ENCODE measurements around the gene PTPRM.

DNA sequence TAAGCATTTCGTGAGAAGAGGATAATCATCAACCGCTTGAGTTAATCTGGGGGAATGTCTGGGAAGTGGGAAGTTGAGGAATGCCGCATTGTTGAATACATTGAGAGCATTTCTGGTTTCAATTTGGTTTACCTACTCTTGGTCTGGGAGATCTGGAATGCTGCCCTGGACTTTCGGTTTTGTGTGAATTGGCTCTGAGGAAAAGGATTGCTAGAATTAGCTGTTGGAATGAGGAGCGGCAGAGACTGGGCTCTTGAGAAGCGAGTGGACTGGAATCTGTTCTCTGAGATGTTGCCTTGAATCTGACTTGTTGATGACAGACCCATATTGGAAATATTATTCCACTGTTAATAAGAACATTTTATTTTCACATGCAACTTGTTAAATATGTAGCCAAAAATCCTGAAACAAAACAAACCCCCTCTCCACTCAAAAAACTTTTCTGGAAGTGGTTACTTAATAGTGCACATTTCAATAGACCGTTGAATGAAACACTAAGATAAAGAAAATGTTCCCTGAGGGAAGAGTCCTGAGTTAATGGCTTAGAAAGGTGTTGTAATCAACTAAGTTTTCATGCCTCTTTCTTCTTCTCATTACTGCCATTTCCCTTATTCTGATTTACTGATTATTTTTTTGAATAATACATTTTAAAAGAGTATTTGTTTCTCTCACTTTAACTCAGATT is 50.8 kb downstream of the PTPRM start:
- TF ChIP-seq, protein P1, sequence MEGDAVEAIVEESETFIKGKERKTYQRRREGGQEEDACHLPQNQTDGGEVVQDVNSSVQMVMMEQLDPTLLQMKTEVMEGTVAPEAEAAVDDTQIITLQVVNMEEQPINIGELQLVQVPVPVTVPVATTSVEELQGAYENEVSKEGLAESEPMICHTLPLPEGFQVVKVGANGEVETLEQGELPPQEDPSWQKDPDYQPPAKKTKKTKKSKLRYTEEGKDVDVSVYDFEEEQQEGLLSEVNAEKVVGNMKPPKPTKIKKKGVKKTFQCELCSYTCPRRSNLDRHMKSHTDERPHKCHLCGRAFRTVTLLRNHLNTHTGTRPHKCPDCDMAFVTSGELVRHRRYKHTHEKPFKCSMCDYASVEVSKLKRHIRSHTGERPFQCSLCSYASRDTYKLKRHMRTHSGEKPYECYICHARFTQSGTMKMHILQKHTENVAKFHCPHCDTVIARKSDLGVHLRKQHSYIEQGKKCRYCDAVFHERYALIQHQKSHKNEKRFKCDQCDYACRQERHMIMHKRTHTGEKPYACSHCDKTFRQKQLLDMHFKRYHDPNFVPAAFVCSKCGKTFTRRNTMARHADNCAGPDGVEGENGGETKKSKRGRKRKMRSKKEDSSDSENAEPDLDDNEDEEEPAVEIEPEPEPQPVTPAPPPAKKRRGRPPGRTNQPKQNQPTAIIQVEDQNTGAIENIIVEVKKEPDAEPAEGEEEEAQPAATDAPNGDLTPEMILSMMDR (IDR thresholded peaks at IDR 0.05), result no peak
- no peak for TF ChIP-seq SMAD3 (CRISPR knock-in tag; IDR thresholded peaks at IDR 0.05; ENCODE audit: borderline replicate concordance)
- TF ChIP-seq, protein P2, sequence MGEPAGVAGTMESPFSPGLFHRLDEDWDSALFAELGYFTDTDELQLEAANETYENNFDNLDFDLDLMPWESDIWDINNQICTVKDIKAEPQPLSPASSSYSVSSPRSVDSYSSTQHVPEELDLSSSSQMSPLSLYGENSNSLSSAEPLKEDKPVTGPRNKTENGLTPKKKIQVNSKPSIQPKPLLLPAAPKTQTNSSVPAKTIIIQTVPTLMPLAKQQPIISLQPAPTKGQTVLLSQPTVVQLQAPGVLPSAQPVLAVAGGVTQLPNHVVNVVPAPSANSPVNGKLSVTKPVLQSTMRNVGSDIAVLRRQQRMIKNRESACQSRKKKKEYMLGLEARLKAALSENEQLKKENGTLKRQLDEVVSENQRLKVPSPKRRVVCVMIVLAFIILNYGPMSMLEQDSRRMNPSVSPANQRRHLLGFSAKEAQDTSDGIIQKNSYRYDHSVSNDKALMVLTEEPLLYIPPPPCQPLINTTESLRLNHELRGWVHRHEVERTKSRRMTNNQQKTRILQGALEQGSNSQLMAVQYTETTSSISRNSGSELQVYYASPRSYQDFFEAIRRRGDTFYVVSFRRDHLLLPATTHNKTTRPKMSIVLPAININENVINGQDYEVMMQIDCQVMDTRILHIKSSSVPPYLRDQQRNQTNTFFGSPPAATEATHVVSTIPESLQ (CRISPR knock-in tag; IDR thresholded peaks at IDR 0.05), result no peak
- TF ChIP-seq, protein P3, sequence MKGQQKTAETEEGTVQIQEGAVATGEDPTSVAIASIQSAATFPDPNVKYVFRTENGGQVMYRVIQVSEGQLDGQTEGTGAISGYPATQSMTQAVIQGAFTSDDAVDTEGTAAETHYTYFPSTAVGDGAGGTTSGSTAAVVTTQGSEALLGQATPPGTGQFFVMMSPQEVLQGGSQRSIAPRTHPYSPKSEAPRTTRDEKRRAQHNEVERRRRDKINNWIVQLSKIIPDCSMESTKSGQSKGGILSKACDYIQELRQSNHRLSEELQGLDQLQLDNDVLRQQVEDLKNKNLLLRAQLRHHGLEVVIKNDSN (CRISPR knock-in tag; IDR thresholded peaks at IDR 0.05), result no peak
